ENCODE results near the gene RAI1. TPM values are rescaled to one million over a fixed set of nuclear protein-coding genes. Genes with fewer than 3 reads are reported as not detected.

The RAI1 gene
- total RNA-seq, 1 donor from 2014 or later = 9.1 TPM

- peak; percentile 49 for DNase-seq (ENCODE audit: low read depth)
Measured at GRCh38 chr17:17745476-17746455, 64.5 kb downstream of the RAI1 start.

DNA sequence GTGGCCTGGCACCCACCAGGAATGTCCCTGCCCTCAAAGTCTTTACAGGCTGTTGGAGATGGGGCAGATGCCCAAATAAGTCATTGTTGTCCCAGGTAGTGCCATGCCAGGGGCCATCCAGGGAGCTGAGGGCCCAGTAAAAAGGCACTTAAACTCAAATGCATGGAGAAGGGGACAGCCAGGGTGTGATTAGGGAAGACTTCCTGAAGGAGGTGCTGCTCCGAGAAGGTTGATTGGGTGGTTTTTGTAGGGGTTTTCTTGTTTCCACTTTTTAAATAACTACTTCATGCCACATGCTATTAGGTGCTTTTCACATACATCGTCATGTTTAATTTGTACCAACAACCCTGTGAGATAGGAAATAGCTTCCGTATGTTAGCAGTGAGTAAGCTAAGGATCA lies 66.9 kb downstream of the RAI1 start:
- no peak for DNase-seq (ENCODE audit: low read depth)

DNA sequence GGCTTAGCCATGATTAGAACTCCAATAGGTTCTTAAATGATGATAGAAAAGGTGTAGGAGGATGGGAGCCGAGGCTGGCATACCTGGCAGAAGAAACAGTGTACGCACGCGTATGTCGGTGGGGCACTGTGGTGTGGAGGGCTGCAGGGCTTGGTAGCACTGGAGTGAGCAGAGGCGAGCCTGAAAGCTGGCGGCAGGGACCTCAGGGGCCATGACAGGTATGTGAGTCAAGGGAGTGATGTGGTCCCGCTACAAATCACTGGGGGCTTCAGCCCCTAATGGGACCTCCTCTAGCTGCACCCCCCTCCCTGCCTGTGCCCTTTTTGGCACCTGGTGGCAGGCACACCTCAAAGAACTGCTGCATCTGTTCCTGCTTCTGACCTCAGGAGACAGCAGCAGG lies 67.3 kb downstream of the RAI1 start:
- DNase-seq (ENCODE audit: low read depth) = no peak

DNA sequence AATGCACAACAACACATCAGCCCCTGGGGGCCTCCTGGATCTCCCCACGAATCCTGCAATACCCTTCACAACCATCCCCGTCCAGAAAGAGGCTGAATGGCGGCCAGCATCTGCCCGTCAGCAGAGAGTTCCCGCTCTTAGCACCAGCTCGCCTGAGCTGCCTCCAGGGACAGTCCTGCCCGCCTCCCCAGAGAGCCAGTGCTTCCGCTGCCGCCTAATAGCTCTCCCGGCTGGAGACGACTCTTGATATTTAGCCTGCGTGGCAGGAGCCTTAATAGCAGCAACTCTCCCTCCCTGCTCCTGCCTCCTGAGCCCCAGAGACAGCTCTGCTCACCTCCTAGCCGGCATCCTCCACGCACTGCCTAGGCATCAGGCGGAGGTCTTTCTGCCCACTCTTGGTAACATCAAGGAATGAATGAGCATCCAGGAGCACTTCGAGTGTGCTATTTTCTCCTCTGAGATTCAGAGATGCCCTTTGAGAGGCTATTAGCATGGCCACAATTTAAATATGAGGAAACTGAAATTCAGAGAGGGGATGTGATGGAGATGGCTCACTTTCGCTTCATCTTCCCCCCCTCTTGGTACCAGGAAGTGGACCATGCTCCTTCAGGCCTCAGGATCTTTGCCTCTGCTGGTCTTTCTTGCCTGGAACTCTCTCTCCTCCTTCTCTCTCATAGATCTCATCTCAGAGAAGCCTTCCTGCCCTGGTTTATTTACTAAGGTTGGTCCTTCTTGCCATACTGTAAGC lies 67.9 kb downstream of the RAI1 start:
- DNase-seq (ENCODE audit: low read depth) = no peak

GRCh38 chr17:17749921-17750320 lies 68.7 kb downstream of the RAI1 start:
- DNase-seq (ENCODE audit: low read depth) = no peak

DNA sequence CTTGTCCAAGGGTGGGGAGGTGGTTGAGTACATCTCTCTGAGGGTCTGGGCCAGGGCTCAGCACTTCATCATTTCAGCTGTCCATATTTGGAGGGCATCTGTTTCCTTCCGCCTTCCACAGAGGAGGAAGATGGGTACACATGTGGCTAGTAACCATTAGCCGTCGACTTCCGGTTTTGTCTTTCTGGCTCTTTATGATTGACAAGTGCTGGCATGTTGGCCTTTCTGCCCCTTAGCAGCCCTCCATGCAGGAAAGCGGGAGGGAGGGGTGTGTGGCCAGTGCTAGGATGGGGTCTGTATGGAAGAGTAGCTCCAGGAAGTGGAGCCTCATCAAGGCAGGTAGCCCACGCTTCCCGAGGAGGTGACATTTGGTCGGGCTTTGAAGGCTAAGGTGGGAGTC lies 69.6 kb downstream of the RAI1 start:
- DNase-seq (ENCODE audit: low read depth) = no peak

DNA sequence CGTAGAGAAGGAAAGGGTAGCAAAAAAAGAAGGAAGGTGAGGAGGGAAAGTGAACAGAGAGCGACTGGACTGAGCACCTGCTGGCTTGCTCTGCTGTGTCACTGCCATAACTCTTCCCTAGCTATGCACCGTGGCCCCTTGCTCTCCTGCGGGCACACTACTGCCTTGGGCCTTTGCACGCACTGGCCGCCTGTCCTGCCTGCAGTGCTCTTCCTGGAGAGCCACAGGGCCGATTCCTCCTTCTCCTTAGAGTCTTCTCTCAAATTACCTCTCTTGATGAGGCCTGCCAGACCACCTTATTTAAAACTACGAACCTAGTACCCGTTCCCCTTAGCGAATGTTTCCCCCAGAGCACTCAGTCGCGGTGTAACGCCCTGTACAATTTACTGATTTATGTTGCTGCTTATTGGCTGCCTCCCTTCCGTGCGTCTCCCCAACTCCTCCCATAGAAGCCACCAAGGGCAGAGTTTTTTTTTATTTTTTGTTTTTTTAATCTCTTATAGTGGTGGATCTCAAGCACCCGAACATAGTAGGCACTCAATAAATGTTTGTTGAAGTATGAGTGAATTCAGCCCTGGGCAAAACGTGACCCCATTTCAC lies 70.3 kb downstream of the RAI1 start:
- DNase-seq (ENCODE audit: low read depth) = no peak

- peak; percentile 93 for DNase-seq (ENCODE audit: low read depth)
Measured at GRCh38 chr17:17752089-17752820, 71.0 kb downstream of the RAI1 start.

GRCh38 chr17:17752821-17753321 lies 71.6 kb downstream of the RAI1 start:
- DNase-seq (ENCODE audit: low read depth) = no peak

DNA sequence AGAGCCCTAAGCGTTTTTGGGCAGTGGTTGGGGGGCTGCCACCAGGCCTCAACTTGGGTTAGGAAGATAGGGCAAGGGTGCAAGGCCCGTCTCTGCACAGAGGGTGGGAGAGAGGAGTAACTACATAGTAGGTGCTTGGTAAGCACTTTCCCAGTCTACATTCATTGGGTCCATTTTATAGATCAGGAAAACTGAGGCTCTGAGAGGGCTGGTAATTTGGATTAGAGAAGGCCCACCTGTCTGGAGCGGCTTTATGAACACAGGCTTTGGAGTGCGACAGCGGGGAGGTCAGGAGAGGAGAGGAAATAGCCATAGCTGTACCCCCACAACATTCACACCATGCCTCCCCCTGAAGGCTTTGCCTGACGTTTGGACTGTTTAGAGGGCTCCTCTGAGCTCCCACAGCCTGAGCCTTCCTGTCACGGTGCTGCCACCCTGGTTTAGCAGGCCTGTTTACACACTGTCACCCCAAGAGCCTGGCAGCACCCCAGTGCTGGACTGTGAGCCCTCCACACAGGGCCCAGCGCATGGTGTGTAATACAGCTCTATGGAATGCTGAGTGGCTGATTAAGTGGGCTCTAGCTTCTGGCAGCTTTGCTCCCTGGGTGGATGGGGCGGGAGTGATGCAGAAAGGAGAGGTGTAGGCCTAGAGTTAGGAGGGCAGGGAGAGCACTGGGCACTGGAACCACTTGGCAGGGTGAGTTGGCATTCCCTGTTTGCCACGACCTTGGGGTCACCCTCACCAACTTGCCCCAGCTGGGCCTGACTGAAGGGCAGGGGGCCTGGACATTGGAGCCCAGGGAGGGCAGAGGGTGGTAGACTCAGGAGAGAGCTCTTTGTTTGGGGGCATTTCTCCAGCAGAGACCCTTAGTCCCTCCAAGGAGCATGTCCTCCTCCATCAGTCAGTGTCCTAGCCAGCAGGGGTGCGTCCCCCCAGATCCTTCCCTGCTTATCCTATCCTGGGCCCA lies 73.7 kb downstream of the RAI1 start:
- DNase-seq (ENCODE audit: low read depth) = no peak

DNA sequence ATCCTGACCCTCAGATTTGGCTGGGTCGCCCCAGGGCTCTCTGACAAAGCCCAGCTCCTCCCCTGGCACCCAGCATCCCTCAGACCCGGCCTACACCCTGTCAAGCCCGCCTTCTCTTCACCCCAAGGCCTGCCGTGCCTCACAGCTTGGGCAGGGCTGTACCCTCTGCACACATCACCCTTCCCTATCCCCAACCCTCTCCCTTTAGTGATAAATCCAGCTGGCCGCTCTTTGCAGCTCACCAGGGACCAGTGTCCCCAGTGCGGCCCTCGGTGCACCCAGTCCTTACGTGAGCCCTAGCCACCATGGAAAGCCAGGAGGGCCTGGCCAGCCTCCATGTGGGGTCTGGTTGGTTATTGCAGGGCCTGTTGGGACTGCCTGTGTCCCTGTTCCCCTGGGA lies 74.5 kb downstream of the RAI1 start:
- DNase-seq (ENCODE audit: low read depth) = no peak

DNA sequence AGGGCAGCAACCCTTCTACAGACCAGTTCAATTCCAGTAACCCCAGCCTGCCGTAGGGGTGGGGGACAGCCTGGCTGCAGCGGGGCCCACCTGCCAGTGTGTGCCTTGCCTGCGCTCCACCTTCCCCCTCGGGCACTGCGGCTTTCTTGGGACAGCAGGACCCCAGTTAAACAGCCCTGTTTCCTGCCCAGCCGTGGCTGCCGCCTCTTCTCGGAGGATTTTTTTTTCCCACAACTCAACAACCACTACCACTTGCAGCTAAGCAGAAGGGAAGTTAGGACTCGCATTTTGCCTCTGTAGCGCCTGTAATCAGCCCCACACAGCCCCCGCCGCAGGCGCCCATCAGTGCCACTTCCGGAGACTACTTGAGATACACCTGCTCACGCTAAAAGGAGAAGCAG lies 76.1 kb downstream of the RAI1 start:
- DNase-seq (ENCODE audit: low read depth) = no peak

- no peak for DNase-seq (ENCODE audit: low read depth)
Measured at GRCh38 chr17:17757956-17758845, 76.9 kb downstream of the RAI1 start.

DNA sequence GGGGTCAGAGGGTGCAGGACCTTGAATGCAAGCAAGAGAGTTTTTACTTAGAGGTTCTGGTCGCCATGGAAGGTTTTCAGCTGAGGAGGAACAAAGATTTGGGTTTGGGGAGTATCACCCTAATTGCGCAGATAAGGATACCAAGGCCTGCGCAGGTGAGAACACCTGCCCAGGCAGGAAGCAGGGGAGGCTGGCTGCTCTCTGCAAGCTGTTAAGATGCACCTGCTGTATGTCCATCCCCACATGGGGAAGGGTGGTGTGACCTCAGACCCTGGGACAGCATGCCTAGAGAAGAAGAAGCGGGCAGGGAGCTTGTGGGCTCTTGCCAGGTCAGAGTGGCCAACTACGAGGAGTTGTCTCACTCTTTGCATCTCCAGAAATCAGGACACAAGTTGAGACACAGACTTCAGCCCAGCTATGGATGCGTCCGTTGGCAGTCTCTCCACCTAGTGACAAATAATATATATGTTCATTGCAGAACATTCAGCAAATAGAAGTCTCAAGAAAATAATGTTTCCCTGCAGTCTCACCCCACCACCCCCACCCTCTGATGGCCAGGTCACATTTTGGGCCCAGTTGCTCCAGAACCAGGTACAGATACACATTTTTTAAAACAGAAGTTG lies 77.8 kb downstream of the RAI1 start:
- DNase-seq (ENCODE audit: low read depth) = no peak

- DNase-seq (ENCODE audit: low read depth) = no peak
Measured at GRCh38 chr17:17760350-17760749, 79.1 kb downstream of the RAI1 start.

- no peak for DNase-seq (ENCODE audit: low read depth)
Measured at GRCh38 chr17:17760872-17761550, 79.8 kb downstream of the RAI1 start.

DNA sequence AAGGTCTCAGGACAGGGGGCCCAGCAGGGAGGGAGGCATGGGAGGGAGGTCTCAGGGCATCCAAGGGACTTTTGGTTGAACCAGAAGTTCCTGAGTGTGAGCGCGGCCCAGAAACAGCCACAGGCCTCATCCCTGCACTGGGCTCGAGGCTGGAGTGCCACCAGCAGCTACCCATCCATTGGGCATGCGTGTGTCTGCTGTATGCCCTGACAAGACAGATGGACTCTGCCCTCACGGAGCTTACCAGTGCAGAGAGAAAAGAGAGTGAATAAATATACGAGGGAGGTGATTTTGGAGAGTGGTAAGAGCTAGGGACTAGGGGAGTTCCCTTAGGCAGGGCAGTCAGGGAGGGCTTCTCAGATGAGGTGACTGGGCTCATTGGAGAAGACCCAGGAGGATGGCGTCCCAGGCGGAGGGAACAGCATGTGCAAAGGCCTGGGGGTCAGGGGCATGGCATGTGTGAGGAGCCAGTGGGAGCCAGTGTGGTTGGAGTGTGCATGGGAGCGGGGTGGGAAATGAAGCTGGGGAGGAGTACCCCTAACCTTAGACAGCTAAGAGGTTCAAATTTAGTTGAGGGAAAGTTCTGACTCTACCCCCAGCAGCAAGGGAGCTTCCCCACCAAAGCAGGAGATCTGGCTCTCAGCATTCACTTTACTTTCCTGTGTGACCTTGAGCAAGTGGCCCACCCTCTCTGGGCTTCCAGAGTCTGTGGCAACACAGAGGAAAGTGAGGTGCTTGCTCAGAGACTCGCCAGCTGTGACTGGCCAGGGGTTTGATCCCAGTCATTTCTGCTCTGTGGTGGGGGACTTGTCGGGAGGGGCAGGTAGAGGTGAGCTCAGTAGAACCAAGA lies 80.9 kb downstream of the RAI1 start:
- DNase-seq (ENCODE audit: low read depth) = no peak
